HG02938 (cell line): ENCODE data around the gene AOX1.
"Not testable (repeated sequence)": the region's sequence is repeated elsewhere in the genome, so short reads cannot be mapped to it uniquely, and the experiment has no call there.

Source experiments
- ATAC-seq: cut with Tn5 transposase; IDR thresholded peaks from one replicate; pipeline ENCODE4 v1.9.1; 2021; ENCODE audit warnings: mild to moderate bottlenecking, moderate library complexity; ENCODE audit not compliant: unreplicated experiment

The AOX1 gene

GRCh38 chr2:200600549-200601225 is 14.9 kb downstream of the AOX1 start:
- no peak for ATAC-seq

DNA sequence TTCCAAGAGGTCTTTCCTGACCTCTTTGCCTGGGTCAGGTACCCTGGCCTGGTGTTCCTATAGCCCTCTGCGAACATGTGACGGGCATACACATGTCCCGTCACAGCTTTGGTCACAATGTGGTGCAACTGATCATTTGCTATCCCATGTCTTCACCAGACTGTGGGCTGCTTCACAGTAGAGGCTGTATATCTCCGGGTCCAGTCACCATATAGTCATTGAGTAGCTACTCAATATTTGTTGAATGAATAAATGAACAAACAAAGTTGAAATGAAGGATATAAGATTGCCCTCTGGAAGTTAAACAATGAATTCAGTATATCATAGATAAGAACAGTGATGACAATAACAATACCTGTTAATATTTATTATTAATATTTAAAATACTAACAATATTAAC is 16.8 kb downstream of the AOX1 start:
- no peak for ATAC-seq

- ATAC-seq, result no peak
Measured at GRCh38 chr2:200603972-200604371, 18.2 kb downstream of the AOX1 start.

GRCh38 chr2:200604571-200605255 is 18.9 kb downstream of the AOX1 start:
- no peak for ATAC-seq

DNA sequence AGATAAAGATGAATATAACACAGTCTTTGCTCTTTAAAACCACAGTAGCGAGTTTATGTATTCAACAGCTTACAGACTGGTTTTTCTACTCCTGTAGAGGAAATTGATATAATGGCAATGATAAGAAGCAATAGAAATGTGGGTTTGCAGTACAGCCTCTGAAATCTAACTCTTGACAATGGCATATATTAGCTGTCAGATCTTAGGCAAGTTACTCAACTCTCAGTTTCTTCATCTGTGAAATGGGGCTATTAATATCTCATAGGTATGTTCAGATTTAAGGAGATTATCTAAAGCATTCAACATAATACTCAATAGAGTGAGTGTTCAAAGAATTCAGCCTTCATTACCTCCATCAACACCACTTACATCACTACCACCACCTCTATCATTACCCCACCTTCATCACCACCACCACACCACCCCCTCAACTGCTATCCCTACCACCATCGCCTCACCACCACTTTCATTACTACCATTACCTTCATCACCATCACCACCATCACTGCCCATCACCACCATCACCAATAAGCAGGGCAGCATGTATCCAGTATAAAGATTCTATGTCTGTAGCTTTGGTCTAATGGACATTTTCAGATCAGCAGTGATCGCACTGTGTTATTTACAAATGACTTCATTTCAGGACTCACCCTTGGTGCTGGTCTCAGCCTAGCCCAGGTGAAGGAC is 22.7 kb downstream of the AOX1 start:
- no peak for ATAC-seq

DNA sequence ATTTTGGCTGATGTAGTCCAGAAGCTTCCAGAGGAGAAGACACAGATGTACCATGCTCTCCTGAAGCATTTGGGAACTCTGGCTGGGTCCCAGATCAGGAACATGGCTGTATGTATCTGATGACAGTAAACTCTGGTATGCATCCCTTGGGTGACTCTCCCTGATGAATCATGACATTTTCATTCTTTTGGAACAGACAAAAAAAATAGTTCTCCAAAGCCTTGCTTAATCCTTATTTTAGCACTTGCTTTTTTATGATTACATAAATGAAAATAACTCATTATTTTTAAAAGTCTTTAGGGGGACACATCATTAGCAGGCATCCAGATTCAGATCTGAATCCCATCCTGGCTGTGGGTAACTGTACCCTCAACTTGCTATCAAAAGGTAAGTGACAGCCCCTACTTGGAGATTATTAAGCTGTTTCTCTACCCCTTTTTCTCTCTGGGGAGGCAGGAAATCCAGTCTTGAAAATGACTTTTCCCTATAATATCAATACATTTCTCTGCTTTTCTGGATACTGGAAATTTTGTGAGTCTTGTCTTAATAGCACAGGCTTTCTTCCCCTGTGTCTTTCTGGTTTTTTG is 23.3 kb downstream of the AOX1 start:
- no peak for ATAC-seq

DNA sequence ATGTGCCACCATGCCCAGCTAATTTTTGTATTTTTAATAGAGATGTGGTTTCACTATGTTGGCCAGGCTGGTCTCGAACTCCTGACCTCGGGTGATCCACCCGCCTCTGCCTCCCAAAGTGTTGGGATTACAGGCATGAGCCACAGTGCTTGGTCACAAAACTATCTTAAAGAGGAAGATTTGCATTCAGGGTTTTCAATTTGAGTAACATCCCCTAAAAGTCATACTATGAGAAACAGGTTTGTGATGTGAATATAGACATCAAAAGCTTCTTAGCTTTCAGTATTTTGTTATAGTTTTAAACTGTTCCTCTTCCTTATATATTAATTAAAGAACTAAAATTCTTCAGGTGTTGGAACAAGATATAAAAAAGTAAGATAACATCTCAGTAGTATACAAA is 24.4 kb downstream of the AOX1 start:
- not testable (repeated sequence) for ATAC-seq

DNA sequence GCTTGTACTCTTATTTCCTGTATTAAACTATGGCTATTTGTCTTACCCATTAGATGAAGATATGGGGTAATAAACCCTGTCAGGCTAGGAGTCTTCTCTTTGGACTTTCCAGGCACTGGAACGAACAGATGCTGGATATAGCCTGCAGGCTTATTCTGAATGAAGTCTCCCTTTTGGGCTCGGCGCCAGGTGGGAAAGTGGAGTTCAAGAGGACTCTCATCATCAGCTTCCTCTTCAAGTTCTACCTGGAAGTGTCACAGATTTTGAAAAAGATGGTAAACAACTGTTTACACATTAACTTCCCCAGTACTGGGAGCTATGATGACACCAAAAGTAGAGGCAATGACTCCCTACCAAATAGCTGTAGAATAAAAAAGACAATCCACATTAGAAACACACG is 27.9 kb downstream of the AOX1 start:
- no peak for ATAC-seq

DNA sequence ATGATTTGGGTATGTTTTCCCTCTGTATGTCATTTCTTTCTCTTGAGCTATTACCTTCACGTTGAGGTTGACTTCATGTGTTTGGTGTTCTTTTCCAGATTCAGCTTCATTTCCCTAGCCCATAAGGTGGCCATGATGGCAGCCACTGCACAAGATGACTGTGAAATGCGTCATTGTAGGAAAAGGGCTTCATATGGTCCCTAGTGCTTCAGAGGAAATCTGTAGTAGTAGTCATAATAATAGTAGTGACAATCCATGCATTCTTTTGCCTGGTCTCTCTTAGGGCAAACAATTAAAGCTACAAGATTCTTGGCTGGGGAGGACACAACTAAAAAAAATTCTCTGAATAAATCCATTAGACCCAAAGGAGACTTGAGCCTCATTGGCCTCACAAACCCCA is 28.4 kb downstream of the AOX1 start:
- ATAC-seq, result no peak

DNA sequence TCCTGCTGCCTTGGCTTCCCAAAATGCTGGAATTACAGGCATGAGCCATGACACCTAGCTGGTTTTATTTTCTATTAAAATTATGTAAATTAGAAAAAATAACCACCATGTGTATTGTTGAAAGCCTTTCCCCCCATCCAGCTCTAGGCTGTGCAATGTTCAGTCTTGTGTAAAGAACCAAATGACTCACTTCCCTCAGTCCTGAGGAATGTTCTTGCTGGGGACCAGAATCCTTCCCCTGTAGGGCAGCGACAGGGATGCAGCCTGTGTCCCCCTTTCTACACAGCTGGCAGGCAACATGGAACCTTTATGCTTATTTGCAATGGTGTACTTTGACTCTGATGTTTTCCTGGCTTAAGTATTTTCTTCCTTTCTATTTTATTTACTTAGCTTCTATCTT is 29.4 kb downstream of the AOX1 start:
- no peak for ATAC-seq

GRCh38 chr2:200616193-200616592 is 30.4 kb downstream of the AOX1 start:
- no peak for ATAC-seq

DNA sequence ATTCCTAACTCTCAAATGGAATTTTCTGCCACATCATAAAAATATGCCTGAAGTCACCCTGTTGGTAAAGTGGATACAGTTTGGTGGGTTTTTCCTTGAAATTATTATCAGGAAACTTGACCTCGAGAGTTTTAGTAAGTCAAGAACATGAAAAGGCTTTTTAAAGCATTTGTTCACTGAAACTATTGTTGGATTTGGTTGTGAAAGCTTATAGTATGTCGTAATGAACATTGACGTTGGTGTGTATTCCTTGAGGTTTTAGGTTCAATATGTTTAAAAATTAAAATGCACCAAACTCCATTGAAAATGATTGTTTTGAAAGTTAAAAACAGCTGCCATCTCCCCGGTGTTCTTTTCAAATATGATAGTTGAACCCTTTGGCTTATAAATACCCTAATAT is 30.8 kb downstream of the AOX1 start:
- ATAC-seq, result no peak

DNA sequence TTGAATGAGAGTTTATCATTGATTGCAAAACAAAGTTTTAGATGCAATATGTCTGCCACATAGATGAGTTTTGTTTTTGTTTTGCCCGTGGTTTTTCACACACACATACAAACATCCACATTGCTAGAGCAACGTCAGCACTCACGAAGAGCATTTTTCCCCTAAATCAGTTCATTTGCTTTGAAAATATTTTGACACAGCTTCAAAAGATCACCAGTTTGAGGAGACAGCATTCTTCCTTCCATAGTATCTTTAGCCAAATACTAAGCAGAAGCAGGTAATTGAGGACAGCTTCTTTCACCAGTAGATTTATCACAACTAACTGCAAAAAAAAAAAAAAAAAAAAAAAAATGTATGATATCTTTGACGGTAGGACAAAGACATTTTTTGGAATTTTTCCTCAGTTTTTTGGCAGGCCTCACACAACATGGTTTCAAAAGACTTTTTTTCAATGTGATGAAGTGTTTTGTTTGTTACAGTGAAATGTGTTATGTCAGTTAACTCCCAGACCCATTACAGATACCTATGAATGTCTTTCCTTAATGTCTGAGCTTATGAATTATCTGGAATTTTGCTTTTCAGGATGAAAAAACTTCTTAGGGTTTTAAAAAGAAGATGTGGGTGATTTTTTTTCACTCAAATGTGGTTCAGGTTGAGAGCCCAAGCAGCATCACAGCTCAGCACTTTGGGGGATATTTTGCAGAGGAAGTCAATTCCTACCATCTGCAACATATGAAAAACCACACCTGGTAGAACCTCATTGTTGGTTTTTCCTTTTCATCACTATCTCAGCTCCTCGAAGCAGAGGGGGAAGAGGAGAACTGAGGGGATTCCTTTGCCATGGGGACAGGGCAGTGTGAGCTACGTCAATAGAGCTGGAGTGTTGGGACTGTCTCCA is 31.6 kb downstream of the AOX1 start:
- ATAC-seq, result no peak

- ATAC-seq, result no peak
Measured at GRCh38 chr2:200618054-200618419, 32.2 kb downstream of the AOX1 start.

- no peak for ATAC-seq
Measured at GRCh38 chr2:200618590-200619021, 32.8 kb downstream of the AOX1 start.

- ATAC-seq, result no peak
Measured at GRCh38 chr2:200619279-200619678, 33.5 kb downstream of the AOX1 start.

GRCh38 chr2:200620606-200621390 is 35.0 kb downstream of the AOX1 start:
- ATAC-seq, result no peak

DNA sequence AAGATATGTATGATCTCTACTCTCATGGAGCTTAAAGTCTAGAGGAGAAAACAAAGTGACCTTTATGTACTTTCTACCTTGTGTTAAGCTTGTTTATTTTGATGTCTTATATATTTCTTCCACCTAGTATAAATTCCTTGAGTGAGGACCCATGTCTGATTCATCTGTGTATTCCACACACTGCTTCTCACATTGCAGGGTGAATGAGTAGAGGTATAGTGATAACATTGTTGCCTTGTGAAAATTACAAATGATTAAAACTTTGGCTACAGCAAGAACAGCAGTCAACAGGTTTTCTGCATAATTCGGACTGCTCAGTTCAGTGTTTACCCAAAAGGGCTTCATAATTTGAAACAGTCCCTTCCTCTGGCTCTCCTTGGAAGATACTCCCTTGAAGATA is 36.3 kb downstream of the AOX1 start:
- ATAC-seq, result no peak

DNA sequence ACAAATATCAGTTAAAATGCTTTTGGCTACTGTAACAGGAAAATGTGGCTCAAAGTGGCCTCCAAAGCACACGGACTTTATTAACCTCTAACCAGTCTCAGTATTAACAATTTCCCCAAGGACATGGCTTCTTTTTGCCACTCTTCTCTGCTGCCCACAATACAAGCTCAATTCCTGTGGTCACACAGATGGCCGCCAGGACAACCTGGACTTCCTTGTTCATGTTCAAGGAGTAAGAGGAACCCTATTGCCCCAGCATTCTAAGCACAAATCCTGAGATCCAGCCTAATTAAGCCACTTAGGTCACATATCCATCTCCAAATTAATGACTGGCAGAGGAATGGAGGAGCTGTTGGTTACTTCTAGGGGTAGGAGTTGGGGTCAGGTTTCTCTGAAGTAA is 38.2 kb downstream of the AOX1 start:
- ATAC-seq, result no peak

DNA sequence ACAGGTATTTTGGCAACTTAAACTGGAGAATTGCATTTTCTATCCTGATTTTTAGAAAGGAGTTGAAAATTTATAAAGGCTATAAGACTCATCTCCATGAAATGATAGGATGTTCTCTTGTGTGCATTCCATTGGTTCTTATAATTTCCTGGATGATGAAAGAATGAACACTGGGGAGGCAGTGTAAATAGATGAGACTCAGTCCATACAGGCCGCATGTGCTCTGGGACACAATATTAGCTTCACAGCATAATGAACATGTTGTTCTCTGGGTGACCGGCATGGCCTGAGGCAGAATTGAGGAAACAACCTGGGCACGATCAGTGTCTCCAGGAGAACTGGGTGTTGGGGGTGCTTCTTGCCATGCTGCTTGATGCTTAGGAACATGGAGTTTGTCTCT is 38.8 kb downstream of the AOX1 start:
- ATAC-seq, result no peak
